Erythroblast (primary cell): Measurements from ENCODE around the gene RB1.

Experiments
- GATA1 ChIP-seq: IDR thresholded peaks from 2 replicates; pipeline ENCODE4 v1.6.1; 2011; ENCODE audit warnings: low read depth, mild to moderate bottlenecking, control low read depth, low read length, moderate library complexity
- POLR2A ChIP-seq: IDR thresholded peaks from 2 replicates; pipeline ENCODE4 v1.6.1; 2011; ENCODE audit warnings: mild to moderate bottlenecking, low read length

DNA sequence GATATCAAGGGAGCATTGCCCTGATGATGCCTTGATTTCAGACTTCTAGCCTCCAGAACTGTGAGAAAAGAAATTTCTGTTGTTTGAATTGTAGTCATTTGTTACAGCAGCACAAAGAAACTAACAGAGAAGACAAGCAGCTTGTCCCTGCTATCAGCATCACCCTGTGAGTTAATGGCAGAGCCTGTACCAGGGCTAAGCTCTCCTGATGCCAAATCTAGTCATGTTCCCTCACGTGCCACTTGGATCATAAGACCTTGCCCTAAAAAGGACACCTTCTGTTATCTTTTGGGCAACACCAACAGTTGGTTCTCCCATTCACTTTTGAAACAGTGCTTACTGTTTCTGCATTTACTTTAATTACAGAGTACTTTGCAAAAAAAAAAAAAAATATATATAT, 214.5 kb downstream of the RB1 start:
- TF ChIP-seq POLR2A (no peak), GATA1 (no peak)
